GM21423 (cell line): ENCODE results near the gene PIP4K2A.
"Not testable (repeated sequence)": the region's sequence is repeated elsewhere in the genome, so short reads cannot be mapped to it uniquely, and the experiment has no call there.

ENCODE experiments used
- ATAC-seq: cut with Tn5 transposase; IDR thresholded peaks from one replicate; pipeline ENCODE4 v1.9.1; 2021; ENCODE audit warnings: mild to moderate bottlenecking, moderate library complexity; ENCODE audit not compliant: unreplicated experiment

The PIP4K2A gene

DNA sequence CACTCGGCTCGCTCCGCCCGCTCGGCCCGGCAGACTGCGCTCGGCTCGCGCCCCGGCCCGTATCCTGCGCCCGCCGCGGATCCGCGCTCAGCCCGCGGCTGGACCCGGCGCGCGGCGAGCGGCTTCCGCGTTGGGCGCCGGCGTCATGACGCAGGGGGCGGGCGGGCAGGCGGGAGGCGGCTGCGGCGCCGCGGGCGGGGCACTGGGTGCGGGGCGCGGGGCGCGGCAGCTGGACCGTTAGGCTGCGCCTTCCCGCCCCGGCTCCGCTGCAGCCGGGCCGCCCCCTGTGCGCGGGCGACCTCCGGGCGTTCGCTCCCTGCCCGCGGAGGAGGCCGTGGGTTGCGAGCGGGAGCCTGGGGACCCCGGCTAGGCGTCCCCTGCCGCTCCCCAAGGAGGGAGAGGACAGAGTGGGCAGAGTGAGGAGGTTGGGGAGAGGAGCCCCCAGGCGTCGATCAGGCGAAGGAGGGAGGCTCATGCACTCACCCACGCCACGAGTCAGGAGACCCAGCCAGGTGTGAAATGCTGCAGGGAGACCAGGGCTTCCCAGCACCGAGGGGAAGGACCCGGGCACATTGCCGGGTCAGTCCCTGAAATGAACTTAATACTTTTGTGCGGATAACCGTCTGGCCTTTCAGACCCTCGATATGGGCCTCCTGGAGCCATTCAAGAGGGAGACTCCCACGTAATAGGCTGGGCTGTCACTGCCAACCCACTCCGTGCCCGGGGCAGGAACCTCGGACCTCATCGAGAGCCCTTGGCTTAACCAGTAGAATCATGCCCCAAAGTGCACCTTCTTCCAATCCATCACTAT is at the start of gene PIP4K2A:
Gene PIP4K2A (minus strand): TSS at position 100 of the 811 bp plus-strand sequence. CDS start 252 bp downstream, outside the sequence.
- ATAC-seq = peak; percentile 74

DNA sequence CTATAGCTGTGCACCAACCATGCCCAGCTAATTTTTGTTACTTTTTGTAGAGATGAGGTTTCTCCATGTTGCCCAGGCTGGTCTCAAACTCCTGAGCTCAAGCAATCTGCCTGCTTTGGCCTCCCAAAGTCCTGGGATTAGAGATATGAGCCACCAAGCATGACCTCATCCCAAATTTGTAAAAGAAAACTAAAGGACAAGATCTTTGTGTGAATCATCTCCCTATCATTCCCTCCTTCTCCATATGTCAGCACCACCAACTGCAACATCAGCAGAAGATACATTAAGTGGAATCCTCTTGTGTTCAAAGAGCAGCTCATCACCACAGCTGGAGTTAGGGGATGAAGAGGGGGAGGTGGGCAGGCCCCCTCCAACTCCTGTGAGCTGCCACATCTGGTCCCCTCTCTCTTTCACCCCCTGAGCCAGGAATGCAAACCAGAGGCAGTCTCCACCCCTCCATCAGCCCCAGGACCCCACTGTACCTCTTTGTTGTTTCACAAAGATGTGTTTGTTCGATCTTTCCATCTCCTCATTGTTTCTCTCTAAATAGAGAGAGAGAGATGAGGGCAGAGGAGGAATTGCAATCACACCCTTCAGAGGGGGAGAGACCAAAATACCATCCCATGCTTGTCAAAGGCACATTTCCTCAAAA is 47.3 kb upstream of the PIP4K2A start:
- no peak for ATAC-seq

DNA sequence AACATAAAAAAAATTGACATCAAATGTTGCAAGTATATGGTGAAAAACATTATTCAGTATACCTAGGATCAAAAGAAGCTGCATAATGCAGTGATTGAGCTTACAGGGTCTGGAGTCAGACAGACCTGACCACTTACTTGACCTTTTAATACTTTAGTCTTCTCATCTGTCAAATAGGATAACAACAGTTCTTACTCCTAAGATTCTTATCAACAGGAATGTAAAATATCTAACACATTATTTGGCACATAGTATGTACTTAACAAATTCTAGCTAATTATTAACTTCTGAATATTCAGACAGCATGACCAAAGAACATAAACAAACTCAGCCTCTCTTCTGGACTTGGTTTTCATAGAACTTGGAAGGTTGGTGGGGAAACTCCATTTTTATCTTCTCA is 45.6 kb upstream of the PIP4K2A start:
- no peak for ATAC-seq

DNA sequence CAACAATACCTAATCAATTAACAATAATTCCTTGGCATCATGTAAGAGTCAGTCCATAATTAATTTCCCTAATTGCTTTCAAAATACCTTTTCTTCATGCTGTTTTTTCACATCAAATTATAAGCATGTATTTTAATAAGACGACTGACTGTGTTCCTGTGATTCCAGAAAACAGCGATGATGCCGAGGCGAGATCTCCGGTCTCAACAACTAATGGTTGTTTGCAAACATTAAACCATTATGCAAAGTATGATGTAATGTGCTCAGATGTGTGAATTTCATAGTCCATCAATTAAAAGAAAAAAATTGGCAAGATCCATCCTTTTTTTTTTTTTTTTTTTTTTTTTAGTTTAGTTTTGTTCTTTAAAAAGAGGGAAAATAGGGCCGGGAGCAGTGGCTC is 44.5 kb upstream of the PIP4K2A start:
- ATAC-seq = no peak

DNA sequence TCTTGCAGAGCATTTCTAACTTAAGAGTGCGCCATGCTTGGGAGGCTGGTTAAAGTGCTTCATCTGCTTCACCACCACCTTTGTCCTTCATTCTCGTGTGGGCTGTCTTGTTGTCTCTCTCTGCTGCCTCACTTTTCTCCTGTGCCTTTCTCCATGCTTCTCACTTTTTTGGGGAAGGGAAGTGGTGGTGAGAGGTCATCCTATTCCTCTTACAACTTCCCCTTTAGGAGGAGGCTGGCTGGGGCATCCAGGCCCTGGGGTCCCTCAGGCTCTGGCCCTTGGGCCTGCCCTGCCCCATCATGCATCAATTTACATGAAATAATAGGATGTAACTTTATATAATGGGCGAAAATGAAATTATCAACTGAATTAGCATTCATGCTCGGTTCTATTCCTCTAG is 39.9 kb upstream of the PIP4K2A start:
- no peak for ATAC-seq

DNA sequence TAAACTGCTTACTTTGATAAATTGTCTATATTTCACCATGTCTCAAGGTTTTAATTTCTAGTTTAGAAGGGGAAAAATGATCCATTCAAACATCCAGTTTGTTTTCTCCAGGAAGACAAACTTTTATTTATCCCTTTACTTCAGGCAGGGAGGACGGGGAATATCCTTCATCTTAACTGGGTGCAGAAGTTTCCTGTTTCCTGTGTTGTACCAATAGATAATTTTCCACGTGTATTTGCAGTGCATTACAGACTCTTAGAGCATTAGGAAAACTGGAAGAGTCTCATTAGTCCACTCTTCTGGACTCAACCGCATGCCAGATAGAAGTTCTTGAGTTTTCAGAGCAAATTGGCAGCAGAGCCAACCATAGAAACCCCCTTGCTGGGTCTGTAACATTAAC is 39.4 kb upstream of the PIP4K2A start:
- no peak for ATAC-seq

DNA sequence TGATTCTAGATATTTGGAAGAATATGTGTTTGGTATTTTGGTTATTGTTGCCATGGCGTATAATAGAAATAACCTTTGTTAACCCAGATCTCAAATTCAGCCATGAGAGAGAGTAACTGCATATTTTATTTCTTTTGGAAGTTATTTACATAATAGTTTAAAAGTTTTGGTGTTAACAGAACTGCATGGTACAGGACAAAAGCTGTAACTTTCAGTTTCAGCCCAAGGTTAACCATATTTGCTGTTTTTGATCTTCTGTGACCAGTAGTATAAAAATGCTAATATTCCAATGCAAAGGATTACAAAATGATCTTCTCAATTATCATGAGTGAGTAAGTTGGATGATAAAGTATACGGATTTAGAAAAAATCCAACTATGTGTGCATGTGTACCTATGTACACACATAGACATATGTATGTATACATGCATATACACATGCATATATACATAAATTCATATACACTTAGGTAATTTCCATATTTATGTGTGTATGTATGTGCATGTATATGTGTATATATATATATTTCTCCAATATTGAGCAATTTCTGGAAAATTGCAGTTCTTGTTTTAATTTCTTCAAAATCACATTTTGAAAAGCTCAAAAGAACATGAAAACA is 38.0 kb upstream of the PIP4K2A start:
- peak; percentile 85 for ATAC-seq

DNA sequence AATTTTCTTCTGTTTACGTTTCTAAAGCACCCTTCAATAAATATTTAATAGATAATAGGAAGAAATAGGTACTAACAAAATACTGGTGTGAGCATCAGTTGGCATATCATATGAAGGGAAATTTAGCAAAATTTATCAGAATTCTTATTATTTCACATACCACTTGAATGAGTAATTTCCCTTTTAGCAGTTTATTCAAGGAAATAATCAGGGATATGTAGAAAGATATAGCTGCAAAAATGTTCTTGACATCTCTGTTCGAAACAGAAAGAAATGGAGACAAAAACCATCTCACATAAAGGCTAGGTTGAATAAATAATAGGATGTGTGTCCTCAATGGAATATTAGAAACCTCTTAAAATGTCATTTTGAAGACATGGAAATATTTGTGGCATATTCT is 35.8 kb upstream of the PIP4K2A start:
- ATAC-seq = no peak

DNA sequence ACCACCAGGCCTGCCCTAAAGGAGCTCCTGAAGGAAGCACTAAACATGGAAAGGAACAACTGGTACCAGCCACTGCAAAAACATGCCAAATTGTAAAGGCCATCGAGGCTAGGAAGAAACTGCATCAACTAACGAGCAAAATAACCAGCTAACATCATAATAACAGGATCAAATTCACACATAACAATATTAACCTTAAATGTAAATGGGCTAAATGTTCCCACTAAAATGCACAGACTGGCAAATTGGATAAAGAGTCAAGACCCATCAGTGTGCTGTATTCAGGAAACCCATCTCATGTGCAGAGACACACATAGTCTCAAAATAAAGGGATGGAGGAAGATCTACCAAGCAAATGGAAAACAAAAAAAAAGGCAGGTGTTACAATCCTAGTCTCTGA is 30.5 kb upstream of the PIP4K2A start:
- ATAC-seq = not testable (repeated sequence)

DNA sequence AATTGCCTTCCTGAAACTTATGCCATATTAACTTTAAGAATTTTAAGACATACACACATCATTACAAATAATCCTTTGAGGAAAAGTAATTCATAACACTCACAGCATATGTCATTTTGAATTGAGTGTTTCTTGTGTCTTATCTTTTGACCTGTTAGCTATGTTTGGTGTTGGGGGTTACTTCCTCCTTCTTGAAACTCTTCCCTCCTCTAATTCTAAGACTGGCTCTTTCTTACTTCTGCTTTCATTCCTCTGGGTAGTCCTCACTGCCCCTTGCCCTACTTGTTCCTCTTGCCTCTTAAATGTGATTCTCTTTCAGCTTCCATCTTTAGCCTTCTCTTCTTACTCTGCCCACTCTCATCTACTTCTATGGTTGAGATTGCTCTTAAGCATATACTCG is 28.3 kb upstream of the PIP4K2A start:
- peak; percentile 99 for ATAC-seq

DNA sequence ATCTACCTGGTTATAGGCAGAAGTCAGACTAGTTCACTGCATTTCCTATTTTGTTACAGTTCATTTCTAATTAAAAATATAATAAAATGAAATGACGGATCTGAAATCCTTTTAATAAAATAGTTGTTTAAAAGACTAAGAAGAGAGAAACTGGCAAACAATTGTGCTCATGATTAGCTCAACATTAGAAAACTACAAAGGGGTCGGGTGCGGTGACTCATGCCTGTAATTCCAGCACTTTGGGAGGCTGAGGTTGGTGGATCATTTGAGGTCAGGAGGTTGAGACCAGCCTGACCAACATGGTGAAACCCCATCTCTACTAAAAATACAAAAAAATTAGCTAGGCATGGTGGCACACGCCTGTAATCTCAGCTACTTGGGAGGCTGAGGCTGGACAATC is 27.3 kb upstream of the PIP4K2A start:
- not testable (repeated sequence) for ATAC-seq

DNA sequence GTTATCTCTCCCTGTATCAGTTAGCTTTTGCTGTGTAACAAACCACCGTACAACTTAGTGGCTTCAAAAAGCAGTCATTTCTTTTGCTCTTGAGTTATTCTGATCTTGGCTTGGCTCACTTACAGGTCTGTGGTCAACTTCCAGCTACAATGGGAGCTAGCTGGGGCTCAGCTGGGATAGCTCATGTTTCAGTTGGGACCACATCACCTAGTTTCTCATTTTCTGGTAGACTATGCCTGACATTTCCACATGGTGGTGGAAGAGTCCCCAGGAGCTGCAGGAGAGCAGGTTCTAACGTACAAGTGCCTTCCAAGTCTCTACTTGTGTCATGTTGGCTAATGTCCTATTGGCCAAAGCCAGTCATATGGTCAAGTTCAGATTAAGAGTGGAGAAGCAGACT is 25.8 kb upstream of the PIP4K2A start:
- no peak for ATAC-seq

DNA sequence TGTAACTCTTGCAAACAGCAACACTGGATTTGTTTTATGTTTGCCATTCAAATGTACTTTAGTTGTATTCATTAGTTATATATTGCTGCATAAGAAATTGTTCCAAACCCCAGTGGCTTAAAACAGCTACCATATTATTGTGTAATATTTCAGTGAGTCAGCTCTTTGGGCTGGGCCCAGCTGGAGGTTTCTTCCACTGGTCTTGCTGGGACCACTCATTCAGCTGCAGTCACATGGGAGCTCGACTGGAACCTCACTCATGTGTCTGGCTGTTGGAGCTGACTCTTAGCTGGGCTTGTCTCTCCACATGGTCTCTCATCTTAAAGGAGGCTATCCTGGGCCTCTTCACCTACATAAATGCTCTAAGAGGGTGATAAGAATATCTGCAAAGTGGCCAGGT is 23.2 kb upstream of the PIP4K2A start:
- no peak for ATAC-seq

DNA sequence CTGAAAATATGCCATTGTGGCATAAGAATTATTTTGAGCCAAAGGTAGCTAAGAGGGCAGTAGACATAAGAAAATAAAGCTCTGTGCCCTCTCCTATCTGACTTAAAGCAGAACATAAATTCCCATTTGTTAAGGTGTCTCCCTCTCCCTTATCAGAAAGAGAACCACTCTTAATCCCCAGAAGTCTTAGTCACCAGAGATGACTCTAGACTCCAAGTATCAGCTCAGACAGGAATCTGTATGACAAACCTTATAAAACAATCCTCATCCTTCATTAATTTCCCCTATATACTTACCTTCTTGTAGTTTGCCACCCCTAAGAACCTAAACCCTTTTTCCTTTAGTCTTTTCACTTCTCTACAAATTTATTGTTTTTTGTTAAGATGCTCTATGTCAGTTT is 21.8 kb upstream of the PIP4K2A start:
- no peak for ATAC-seq

DNA sequence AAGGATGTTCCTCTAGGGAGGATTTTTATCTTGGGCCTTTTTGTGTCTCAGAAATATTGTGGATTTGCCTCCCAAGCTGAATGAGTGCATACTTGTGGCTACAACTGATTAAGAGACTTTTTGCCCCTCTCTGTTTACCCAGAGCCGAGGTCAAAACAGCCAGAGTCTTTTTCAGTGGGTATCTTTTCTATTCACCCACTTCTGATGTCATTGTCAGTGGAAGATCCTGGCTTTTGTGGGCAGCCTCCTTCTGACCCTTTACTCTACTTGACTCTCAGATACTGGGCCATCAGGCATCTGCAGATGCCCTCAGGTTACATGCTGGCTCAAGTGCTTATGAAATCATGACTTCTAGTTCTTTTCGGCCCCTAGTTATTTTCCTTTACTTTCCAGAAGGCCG is 19.6 kb upstream of the PIP4K2A start:
- ATAC-seq = no peak

DNA sequence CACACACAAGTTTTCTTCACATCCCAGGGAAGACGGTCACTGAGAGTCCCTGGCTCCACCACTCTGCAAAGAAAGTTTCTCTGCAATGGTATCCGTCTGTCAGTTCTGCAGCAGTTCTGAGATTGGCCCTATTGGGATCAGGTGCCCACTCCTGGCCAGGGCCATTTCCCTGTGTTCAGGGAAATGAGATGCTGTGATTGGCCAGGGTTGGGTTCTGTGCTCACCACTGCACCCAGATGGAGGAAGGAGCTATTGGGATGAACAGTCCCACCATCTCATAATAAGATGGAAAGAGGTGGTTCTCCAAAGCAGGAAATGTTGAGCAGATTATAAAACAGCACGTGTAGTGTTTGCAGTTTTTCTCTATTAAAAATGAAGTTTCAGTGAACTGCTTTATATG is 13.3 kb upstream of the PIP4K2A start:
- ATAC-seq = no peak

DNA sequence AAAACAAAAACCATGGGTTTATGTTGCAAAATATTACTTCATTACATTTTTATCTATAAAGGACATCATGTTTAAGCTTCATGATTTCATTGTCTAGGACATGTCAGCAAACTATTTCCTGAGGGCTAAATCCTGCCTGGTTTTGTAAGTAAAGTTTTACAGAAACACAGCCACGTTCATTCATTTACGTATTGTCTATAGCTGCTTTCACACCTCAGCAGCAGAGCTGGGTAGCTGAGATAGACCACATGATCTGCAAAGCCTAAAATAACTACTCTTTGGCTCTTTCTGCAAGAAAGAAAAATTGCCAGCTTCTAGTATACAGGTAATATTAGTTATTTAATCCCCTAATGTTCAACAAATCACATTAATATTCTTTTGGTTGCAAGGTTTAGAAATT is 12.7 kb upstream of the PIP4K2A start:
- no peak for ATAC-seq

DNA sequence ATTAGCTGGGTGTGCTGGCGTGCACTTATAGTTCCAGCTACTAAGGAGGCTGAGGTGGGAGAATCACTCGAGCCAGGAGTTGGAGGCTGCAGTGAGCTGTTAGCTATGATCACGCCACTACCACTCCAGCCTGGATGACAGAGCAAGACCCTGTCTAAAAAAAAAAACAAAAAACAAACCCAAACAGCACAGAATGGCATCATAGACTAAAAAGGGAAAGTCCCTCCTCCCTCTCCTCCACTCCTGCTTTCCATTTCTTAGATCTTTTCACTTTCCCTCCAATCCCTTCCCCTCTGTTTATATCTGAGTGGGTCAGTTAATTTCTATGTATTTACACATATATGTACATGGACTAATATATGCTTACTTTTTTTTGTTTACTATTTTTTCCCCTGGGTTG is 10.4 kb upstream of the PIP4K2A start:
- no peak for ATAC-seq

DNA sequence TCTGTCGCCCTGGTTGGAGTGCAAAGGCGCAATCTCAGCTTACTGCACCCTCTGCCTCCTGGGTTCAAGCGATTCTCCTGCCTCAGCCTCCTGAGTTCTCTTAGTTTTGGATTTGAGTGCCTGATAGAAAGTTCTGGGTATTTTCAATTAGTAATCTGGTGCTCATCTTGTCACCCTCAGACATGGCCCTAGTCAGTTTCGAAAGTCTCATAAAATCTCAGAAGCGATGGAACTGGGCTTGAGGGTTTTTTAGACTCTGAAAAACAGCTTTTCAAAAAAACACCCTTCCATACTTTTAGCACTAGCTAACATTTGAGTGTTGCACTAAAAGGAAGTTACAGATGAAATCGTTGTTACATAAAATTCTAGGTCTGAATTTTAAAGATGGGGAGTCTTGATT is 9.4 kb upstream of the PIP4K2A start:
- ATAC-seq = peak; percentile 45

DNA sequence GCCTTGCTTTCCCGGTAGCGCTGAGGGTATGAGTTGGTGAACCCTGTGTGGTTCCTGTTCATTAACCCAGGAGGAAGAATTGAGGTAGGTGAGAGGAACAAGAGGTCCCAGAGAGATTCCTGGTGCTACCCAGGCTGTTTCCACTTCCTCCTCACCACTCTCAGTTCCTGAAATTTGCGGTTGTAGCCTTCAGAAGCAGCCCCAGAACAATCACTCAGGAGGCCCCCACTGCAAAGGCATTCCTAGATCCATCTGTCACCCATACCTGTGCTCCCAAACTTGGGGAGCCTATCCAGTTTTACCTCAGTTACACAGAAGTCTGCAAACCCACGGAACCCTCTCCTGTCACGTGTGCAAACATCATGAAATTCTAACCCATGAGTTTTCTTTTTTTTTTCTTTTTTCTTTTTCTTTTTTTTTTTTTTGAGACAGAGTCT is 9.0 kb upstream of the PIP4K2A start:
- ATAC-seq = peak; percentile 72

DNA sequence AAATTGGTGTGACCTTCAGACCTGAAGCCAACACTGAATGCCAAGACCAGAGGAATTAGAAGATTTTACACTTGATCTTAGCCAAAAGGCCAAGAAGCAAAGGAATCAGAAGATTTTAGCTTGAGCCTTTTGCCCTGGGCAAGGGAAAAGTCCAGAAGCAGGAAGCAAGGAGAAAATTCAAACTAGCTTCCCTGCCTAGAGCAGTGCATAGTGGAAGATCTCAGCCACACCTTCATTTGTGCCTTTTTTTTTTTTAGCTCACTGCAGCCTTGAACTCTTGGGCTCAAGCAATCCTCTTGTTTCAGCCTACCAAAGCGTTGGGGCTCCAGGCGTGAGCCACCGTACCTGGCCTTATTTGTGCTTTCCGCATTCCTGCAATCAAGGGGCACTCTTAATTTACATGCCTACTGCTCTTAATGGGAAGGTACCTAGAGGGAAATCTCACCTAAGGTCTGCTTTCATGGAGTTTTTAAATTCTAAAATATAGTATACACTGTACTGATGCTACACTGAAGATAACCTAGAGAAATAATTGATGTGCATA is 8.3 kb upstream of the PIP4K2A start:
- peak; percentile 2 for ATAC-seq

DNA sequence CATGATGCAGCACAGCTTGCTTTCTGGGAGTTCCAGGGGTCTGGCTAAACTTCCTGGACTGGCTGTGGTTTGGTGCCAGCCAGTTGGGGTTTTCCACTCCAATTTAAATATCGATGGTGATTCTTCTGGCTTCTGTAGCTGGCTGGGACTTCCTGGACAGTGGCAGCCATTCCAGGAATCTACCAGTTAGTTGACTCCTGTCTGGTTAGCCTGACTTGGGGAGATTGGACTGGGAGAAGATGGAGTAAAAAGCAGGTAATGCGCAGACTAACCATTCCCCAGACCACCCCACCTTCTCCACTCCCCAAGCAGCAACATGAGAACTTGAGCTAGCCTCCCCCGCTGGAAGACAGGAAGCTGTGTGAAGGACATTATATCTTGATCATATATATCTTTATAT is 6.3 kb upstream of the PIP4K2A start:
- ATAC-seq = no peak
